Peyer's patch (tissue), 4 donors: ENCODE measurements around the gene MAP1LC3B2. TPM values are rescaled to one million over a fixed set of nuclear protein-coding genes. Genes with fewer than 3 reads are reported as not detected.

Experiments used
- DNase-seq, 3 donors: peaks; one replicate each; pipeline ENCODE4 v3.0.0-alpha.2; 2017 to 2019
- H3K27ac ChIP-seq, 4 donors: fragments of 200-600 bp; sonication (generic); one replicate each; pipeline ENCODE4 v1.5.1; 2016 to 2019
- H3K27me3 ChIP-seq, 2 donors: fragments of 200-600 bp; sonication (generic); one replicate each; pipeline ENCODE4 v1.5.1; 2019
- H3K36me3 ChIP-seq, 3 donors: fragments of 200-600 bp; sonication (generic); one replicate each; pipeline ENCODE4 v1.5.1; 2016 to 2019
- H3K4me1 ChIP-seq, 4 donors: fragments of 200-600 bp; sonication (generic); one replicate each; pipeline ENCODE4 v1.5.1; 2016 to 2019
- H3K4me3 ChIP-seq, 4 donors: fragments of 200-600 bp; sonication (generic); 1 replicate in 3 of 4; 2 replicates in 1 of 4; pipeline ENCODE4 v1.5.1; 2016 to 2019; ENCODE audit warnings: mild to moderate bottlenecking in 1 of 4
- H3K9me3 ChIP-seq, 4 donors: fragments of 200-600 bp; sonication (generic); one replicate each; pipeline ENCODE4 v1.5.1; 2016 to 2019; ENCODE audit warnings: mild to moderate bottlenecking in 1 of 4
- POLR2A ChIP-seq, 2 donors: fragments of 450-650 bp; IDR thresholded peaks; one replicate each; pipeline ENCODE4 v1.5.1; 2017; ENCODE audit warnings: antibody characterized with exemption in 2 of 2, mild to moderate bottlenecking in 2 of 2, moderate library complexity in 2 of 2
- total RNA-seq, 4 donors: library from RNA; depleted of rRNA; stranded (reverse); fragments of >200 nt; gene quantifications; one replicate each; pipeline ENCODE4 v1.1.0, GENCODE V29; 2016
- TF ChIP-seq, protein P1 (sequence below), 6 experiments: fragments of 450-650 bp in 4 of 6; fragments of 200-600 bp in 2 of 6; sonication (generic) in 1 of 6; IDR thresholded peaks; one replicate each; pipeline ENCODE4 v1.5.1; 2017 to 2019; ENCODE audit warnings: antibody characterized with exemption in 6 of 6, mild to moderate bottlenecking in 3 of 6, moderate library complexity in 1 of 6

The MAP1LC3B2 gene
- total RNA-seq, 4 donors from 2014 or later: 1.9 TPM; not detected in 3

DNA sequence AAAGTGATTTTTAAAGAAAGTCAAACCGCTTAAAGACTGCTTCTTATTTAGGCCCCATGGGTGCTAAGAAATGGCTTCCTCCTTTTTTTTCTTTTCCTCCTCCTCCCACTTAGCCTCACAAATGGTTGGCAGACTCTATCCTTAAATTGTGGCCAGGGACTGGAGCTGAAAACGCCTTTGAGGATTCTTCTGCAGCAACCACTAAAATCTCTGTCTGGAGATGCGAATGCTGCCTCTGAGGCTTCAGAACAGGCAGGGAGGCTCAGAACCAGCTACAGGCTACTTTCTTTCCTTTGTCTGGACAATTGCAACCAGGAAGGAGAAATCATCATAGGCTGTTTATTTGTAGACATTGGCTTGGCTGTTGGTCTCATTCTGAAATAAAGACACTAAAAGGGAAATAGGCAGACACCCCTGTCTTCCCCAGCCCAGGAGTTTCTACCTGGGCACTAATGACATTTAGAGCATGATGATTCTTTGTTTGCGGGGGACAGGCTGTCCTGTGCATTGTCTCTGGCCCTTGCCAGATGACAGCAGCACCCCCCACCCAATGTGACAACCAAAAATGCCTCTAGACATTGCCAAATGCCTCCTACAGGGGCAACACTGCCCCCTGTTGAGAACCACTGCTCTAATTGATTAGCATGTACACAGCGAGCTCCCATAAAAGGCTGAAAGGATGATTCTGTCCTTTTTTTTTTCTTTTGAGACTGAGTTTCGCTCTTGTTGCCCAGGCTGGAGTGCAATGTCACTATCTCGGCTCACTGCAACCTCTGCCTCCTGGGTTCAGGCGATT is 50.3 kb downstream of the MAP1LC3B2 start:
- DNase-seq: peak in 1 of 3 donors; percentile 42
- no peaks in the 10 kb centered on the region for H3K36me3 ChIP-seq
- no peak overlapping the region for H3K27ac ChIP-seq
- TF ChIP-seq, protein P1, sequence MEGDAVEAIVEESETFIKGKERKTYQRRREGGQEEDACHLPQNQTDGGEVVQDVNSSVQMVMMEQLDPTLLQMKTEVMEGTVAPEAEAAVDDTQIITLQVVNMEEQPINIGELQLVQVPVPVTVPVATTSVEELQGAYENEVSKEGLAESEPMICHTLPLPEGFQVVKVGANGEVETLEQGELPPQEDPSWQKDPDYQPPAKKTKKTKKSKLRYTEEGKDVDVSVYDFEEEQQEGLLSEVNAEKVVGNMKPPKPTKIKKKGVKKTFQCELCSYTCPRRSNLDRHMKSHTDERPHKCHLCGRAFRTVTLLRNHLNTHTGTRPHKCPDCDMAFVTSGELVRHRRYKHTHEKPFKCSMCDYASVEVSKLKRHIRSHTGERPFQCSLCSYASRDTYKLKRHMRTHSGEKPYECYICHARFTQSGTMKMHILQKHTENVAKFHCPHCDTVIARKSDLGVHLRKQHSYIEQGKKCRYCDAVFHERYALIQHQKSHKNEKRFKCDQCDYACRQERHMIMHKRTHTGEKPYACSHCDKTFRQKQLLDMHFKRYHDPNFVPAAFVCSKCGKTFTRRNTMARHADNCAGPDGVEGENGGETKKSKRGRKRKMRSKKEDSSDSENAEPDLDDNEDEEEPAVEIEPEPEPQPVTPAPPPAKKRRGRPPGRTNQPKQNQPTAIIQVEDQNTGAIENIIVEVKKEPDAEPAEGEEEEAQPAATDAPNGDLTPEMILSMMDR (IDR thresholded peaks at IDR 0.05): peak in 4 of 6 experiments; percentile 18 to 37 (median 28)
- no peak for TF ChIP-seq POLR2A (IDR thresholded peaks at IDR 0.05)
- no peaks in the 10 kb centered on the region for H3K27me3 ChIP-seq
- peaks cover 0 to 3% (median 0%) of the 10 kb centered on the region in 4 donors for H3K4me1 ChIP-seq
- H3K9me3 ChIP-seq: no peaks in the 10 kb centered on the region
- no peak overlapping the region for H3K4me3 ChIP-seq

DNA sequence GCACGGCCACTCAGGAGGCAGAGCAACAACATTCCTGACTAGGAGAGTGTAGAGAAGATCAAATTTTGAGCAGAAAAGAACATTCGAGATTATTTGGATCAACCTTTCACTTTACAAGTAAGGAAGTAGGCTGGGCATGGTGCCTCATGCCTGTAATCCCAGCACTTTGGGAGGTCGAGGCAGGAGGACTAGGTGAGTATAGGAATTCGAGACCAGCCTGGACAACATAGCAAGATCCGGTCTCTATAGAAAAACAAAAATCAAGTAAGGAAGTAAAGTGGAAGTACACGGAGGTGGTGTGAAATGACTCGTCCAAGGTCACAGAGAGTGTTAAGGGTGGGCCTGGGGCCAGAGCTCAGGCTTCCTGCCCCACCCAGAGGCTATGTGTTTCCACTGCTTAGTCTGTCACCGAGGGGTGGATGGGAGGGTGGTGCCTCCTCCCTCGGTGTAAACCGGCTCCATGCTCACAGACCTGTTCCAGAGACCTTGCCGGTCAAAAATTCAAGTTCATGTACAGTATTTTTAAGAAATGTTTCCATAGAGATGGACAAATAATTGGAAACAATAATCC is 51.9 kb downstream of the MAP1LC3B2 start:
- Histone ChIP-seq H3K4me1 (peaks cover 0 to 3% (median 0%) of the 10 kb centered on the region in 4 donors), H3K27ac (no peak overlapping the region), H3K36me3 (no peaks in the 10 kb centered on the region), H3K9me3 (no peaks in the 10 kb centered on the region), H3K4me3 (no peak overlapping the region), H3K27me3 (no peaks in the 10 kb centered on the region)
- DNase-seq: no peak
- TF ChIP-seq, protein P1 (IDR thresholded peaks at IDR 0.05): no peak
- no peak for TF ChIP-seq POLR2A (IDR thresholded peaks at IDR 0.05)

DNA sequence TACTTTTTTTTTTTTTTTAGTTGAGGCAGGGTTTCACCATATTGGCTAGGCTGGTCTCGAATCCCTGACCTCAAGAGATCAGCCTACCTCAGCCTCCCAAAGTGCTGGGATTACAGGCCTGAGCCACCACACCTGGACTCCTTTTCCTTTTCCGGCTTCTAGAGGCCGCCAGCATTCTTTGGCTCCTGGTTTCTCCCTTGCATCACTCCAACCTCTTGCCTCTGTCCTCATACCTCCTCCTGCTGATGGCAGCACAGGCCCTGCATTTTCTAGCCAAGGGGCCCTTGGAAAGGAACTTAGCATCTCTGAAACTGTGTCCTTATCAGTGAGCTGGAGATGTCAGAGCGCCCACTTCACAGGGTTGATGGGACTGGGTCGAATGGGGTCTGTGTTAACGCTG is 53.3 kb downstream of the MAP1LC3B2 start:
- H3K4me1 ChIP-seq: peaks cover 0 to 3% (median 0%) of the 10 kb centered on the region in 4 donors
- DNase-seq: no peak
- H3K27ac ChIP-seq: no peak overlapping the region
- no peaks in the 10 kb centered on the region for H3K27me3 ChIP-seq
- no peaks in the 10 kb centered on the region for H3K9me3 ChIP-seq
- H3K36me3 ChIP-seq: no peaks in the 10 kb centered on the region
- no peak overlapping the region for H3K4me3 ChIP-seq
- no peak for TF ChIP-seq POLR2A (IDR thresholded peaks at IDR 0.05)
- TF ChIP-seq, protein P1 (IDR thresholded peaks at IDR 0.05): no peak

DNA sequence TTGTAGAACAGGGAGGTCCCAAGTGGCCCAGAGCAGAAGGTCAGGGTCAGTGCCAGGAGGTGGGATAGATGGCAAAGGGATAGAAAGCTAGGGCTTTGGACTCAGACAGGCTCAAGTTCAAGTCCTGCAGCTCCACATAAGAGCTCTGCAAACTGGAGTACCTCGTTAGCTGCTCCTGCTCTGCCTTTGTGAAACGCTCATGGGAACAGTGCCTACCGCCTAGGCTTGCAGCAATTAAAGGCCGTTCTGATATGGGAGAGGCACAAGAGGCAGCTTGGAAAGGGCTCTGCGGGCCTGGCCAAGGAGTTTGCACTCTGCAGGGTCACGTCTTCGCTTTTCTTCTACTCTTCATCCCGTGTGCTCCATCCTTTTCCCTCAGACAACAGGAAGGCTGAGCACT is 54.1 kb downstream of the MAP1LC3B2 start:
- no peak for DNase-seq
- H3K27ac ChIP-seq: no peak overlapping the region
- peaks cover 0 to 3% (median 0%) of the 10 kb centered on the region in 4 donors for H3K4me1 ChIP-seq
- no peak overlapping the region for H3K4me3 ChIP-seq
- TF ChIP-seq, protein P1 (IDR thresholded peaks at IDR 0.05): no peak
- no peak for TF ChIP-seq POLR2A (IDR thresholded peaks at IDR 0.05)
- no peaks in the 10 kb centered on the region for H3K27me3 ChIP-seq
- no peaks in the 10 kb centered on the region for H3K36me3 ChIP-seq
- H3K9me3 ChIP-seq: no peaks in the 10 kb centered on the region

DNA sequence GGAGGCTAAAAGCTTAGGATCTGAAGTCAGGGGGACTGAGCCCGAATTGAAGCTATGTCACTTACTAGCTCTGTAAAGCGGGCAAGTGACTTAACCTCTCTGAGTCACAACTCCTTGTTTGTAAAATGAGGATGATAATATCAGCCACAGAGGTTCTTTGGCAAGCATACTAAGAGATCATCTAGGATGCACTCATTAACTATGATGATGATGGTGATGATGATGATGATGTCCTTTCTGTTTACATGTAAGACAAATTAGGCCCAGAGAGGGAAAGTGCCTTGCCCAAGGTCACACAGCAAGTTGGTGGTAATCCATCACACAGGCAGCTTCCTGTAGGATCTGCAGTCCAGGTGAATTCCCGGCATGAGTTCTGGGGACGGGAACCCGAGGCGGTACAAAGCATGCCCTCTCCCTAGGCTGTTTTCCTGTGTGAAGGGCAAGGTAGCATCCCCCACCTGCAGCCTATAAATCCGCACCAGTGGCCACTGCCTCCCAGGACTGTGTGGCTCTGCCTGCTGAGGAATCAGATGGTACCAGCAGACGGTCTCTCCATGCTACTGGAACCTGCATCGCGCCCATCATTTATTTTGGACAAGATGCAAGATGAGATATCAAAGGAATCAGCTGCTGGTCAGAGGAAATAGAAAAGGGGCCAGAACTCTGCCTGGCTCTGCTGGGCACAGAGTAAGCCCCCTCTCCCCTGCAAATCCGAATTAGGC is 55.2 kb downstream of the MAP1LC3B2 start:
- Histone ChIP-seq H3K9me3 (peaks cover 0 to 3% (median 0%) of the 10 kb centered on the region in 4 donors), H3K4me3 (no peak overlapping the region), H3K36me3 (no peaks in the 10 kb centered on the region), H3K27ac (no peak overlapping the region), H3K27me3 (no peaks in the 10 kb centered on the region), H3K4me1 (peaks cover 0 to 3% (median 0%) of the 10 kb centered on the region in 4 donors)
- no peak for DNase-seq
- TF ChIP-seq, protein P1 (IDR thresholded peaks at IDR 0.05): no peak
- TF ChIP-seq POLR2A (IDR thresholded peaks at IDR 0.05): no peak
